Measurements from ENCODE around the gene GALNT3. TPM values are rescaled to one million over a fixed set of nuclear protein-coding genes. Genes with fewer than 3 reads are reported as not detected.

GALNT3 gene
- total and polyA plus RNA-seq, 7 experiments from 2014 or later, result 2.5 to 20.3 (median 3.7) TPM; not detected in 2

- DNase-seq (no peak), ATAC-seq (peak; percentile 45)
- Histone ChIP-seq H3K27me3 (ENCODE audit: control insufficient read depth in 2 of 2, insufficient read depth in 2 of 2, low read length in 2 of 2) (no peaks in the 10 kb centered on the region), H3K27ac (ENCODE audit: low read depth, low read length) (no peak overlapping the region), H3K36me3 (ENCODE audit: control insufficient read depth in 2 of 3, insufficient read depth in 3 of 3, low read length in 3 of 3) (no peaks in the 10 kb centered on the region), H3K4me3 (ENCODE audit: low read length) (no peak overlapping the region), H3K9me3 (ENCODE audit: control insufficient read depth in 2 of 3, low read length in 3 of 3) (no peaks in the 10 kb centered on the region), H3K4me1 (ENCODE audit: control insufficient read depth in 2 of 2, insufficient read depth in 2 of 2, low read length in 2 of 2) (no peaks in the 10 kb centered on the region)
- H3K4me3 Mint-ChIP-seq, result no peak overlapping the region
- H3K9me3 Mint-ChIP-seq, result no peaks in the 10 kb centered on the region
- H3K36me3 Mint-ChIP-seq, result peaks cover 0 to 24% (median 21%) of the 10 kb centered on the region in 5 donors
- H3K27ac Mint-ChIP-seq, result no peak overlapping the region
- H3K4me1 Mint-ChIP-seq, result no peaks in the 10 kb centered on the region
- intact Hi-C loops (cut with micrococcal nuclease), result no loop called here
- ChIA-PET CTCF (no interaction called here), POLR2A (no interaction called here)
- peaks cover 0 to 8% (median 0%) of the 10 kb centered on the region in 5 donors for H3K27me3 Mint-ChIP-seq
Observed at GRCh38 chr2:165815299-165816141, 21.5 kb upstream of the GALNT3 start.

DNA sequence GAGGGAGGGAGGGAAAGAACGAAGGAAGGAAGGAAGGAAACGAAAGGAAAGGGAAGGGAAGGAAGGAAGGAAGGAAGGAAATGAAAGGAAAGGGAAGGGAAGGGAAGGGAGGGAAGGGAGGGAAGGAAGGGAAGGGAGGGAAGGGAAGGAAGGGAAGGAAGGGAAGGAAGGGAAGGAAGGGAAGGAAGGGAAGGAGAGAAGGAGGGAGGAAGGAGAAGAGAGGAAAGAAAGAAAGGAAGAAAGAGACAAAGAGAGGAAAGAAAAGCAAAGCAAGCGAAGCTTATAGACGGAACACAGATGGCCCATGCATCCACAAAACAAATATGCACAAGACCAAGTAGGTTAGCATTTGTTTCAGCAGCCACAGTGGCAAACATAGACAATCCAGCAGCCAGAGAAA, 20.4 kb upstream of the GALNT3 start:
- H3K4me1 ChIP-seq (ENCODE audit: control insufficient read depth in 2 of 2, insufficient read depth in 2 of 2, low read length in 2 of 2), result no peaks in the 10 kb centered on the region
- ATAC-seq (no peak), DNase-seq (no peak)
- H3K9me3 ChIP-seq (ENCODE audit: control insufficient read depth in 2 of 3, low read length in 3 of 3), result no peaks in the 10 kb centered on the region
- H3K4me1 Mint-ChIP-seq, result no peaks in the 10 kb centered on the region
- intact Hi-C loops (cut with micrococcal nuclease), result no loop called here
- H3K27ac Mint-ChIP-seq, result no peak overlapping the region
- no peaks in the 10 kb centered on the region for H3K36me3 ChIP-seq (ENCODE audit: control insufficient read depth in 2 of 3, insufficient read depth in 3 of 3, low read length in 3 of 3)
- no peak overlapping the region for H3K4me3 ChIP-seq (ENCODE audit: low read length)
- H3K36me3 Mint-ChIP-seq, result peaks cover 0 to 24% (median 21%) of the 10 kb centered on the region in 5 donors
- ChIA-PET CTCF (interaction anchor here (0.6 kb wide), 1 partner anchor 825 kb away, joined by 3 read pairs; no protein-coding TSS in a partner anchor), POLR2A (no interaction called here)
- H3K27ac ChIP-seq (ENCODE audit: low read depth, low read length), result no peak overlapping the region
- no peaks in the 10 kb centered on the region for H3K9me3 Mint-ChIP-seq
- peaks cover 0 to 6% (median 0%) of the 10 kb centered on the region in 5 donors for H3K27me3 Mint-ChIP-seq
- no peak overlapping the region for H3K4me3 Mint-ChIP-seq
- no peaks in the 10 kb centered on the region for H3K27me3 ChIP-seq (ENCODE audit: control insufficient read depth in 2 of 2, insufficient read depth in 2 of 2, low read length in 2 of 2)

GRCh38 chr2:165811592-165812370, 17.7 kb upstream of the GALNT3 start:
- Histone ChIP-seq H3K4me1 (ENCODE audit: control insufficient read depth in 2 of 2, insufficient read depth in 2 of 2, low read length in 2 of 2) (no peaks in the 10 kb centered on the region), H3K9me3 (ENCODE audit: control insufficient read depth in 2 of 3, low read length in 3 of 3) (no peaks in the 10 kb centered on the region), H3K4me3 (ENCODE audit: low read length) (no peak overlapping the region), H3K27ac (ENCODE audit: low read depth, low read length) (no peak overlapping the region), H3K27me3 (ENCODE audit: control insufficient read depth in 2 of 2, insufficient read depth in 2 of 2, low read length in 2 of 2) (no peaks in the 10 kb centered on the region), H3K36me3 (ENCODE audit: control insufficient read depth in 2 of 3, insufficient read depth in 3 of 3, low read length in 3 of 3) (no peaks in the 10 kb centered on the region)
- Mint-ChIP-seq H3K27ac (no peak overlapping the region), H3K9me3 (no peaks in the 10 kb centered on the region), H3K4me1 (no peaks in the 10 kb centered on the region), H3K27me3 (peaks cover 0 to 2% (median 0%) of the 10 kb centered on the region in 5 donors), H3K4me3 (no peak overlapping the region), H3K36me3 (peaks cover 0 to 23% (median 14%) of the 10 kb centered on the region in 5 donors)
- POLR2A ChIA-PET, result no interaction called here
- intact Hi-C loops (cut with micrococcal nuclease), result no loop called here
- ATAC-seq, result no peak
- CTCF ChIA-PET, result no interaction called here
- DNase-seq, result no peak

- H3K9me3 ChIP-seq (ENCODE audit: control insufficient read depth in 2 of 3, low read length in 3 of 3), result no peaks in the 10 kb centered on the region
- H3K4me3 Mint-ChIP-seq, result no peak overlapping the region
- ATAC-seq, result no peak
Observed at GRCh38 chr2:165810418-165810817, 16.4 kb upstream of the GALNT3 start.

GRCh38 chr2:165804719-165805118, 10.7 kb upstream of the GALNT3 start:
- no peak overlapping the region for H3K4me3 Mint-ChIP-seq
- no peak overlapping the region for H3K27ac Mint-ChIP-seq
- H3K9me3 Mint-ChIP-seq, result peaks cover 0 to 6% (median 0%) of the 10 kb centered on the region in 11 donors
- intact Hi-C loops (cut with micrococcal nuclease), result no loop called here
- no peak for ATAC-seq
- peaks cover 0 to 2% (median 0%) of the 10 kb centered on the region in 7 donors for H3K4me1 Mint-ChIP-seq
- Histone ChIP-seq H3K27ac (ENCODE audit: low read depth, low read length) (no peak overlapping the region), H3K4me3 (ENCODE audit: low read length) (no peak overlapping the region), H3K9me3 (ENCODE audit: control insufficient read depth in 2 of 3, low read length in 3 of 3) (no peaks in the 10 kb centered on the region), H3K36me3 (ENCODE audit: control insufficient read depth in 2 of 3, insufficient read depth in 3 of 3, low read length in 3 of 3) (no peaks in the 10 kb centered on the region), H3K27me3 (ENCODE audit: control insufficient read depth in 2 of 2, insufficient read depth in 2 of 2, low read length in 2 of 2) (no peaks in the 10 kb centered on the region), H3K4me1 (ENCODE audit: control insufficient read depth in 2 of 2, insufficient read depth in 2 of 2, low read length in 2 of 2) (no peaks in the 10 kb centered on the region)
- ChIA-PET POLR2A (no interaction called here), CTCF (no interaction called here)
- DNase-seq, result no peak
- peaks cover 0 to 14% (median 9%) of the 10 kb centered on the region in 5 donors for H3K27me3 Mint-ChIP-seq
- peaks cover 0 to 26% (median 23%) of the 10 kb centered on the region in 5 donors for H3K36me3 Mint-ChIP-seq

More at GRCh38 chr2:165810418-165810817, 16.4 kb upstream of the GALNT3 start:
- H3K36me3 ChIP-seq (ENCODE audit: control insufficient read depth in 2 of 3, insufficient read depth in 3 of 3, low read length in 3 of 3), result no peaks in the 10 kb centered on the region
- no peaks in the 10 kb centered on the region for H3K27me3 ChIP-seq (ENCODE audit: control insufficient read depth in 2 of 2, insufficient read depth in 2 of 2, low read length in 2 of 2)
- H3K9me3 Mint-ChIP-seq, result no peaks in the 10 kb centered on the region
- no peak overlapping the region for H3K27ac ChIP-seq (ENCODE audit: low read depth, low read length)
- DNase-seq, result no peak
- no peaks in the 10 kb centered on the region for H3K4me1 ChIP-seq (ENCODE audit: control insufficient read depth in 2 of 2, insufficient read depth in 2 of 2, low read length in 2 of 2)
- ChIA-PET CTCF (no interaction called here), POLR2A (no interaction called here)
- peaks cover 0 to 2% (median 0%) of the 10 kb centered on the region in 5 donors for H3K27me3 Mint-ChIP-seq
- intact Hi-C loops (cut with micrococcal nuclease), result no loop called here
- H3K4me3 ChIP-seq (ENCODE audit: low read length), result no peak overlapping the region
- no peaks in the 10 kb centered on the region for H3K4me1 Mint-ChIP-seq
- no peak overlapping the region for H3K27ac Mint-ChIP-seq
- peaks cover 0 to 21% (median 11%) of the 10 kb centered on the region in 5 donors for H3K36me3 Mint-ChIP-seq

DNA sequence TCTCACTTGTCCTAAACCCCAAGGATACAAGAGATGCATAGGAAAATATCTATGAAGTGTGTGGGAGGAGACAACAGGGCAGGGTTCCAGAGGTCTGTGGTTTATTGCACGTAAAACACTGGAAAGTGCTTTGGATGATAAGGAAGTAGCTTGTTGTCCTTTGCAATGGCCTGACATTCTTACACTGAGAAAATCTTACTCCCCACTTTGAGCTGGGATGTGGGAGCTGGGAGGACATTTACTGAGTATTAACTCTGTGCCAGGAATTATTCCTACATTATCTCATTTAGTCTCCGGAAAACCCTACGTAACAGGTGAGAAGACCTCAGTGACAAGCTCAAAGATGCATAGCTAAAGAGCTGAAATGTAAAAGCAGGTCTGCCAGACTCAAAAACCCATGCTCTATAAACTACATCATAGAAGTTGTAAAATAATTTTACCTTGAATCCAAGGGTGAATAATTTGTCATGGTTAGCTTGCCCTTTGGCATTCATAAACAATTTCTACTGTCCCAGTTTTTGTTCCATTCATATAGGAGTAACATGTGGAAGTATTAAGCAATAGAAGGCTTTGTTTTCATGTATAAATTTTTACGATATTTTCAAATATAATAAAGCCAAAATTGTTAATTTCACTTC, 9.2 kb upstream of the GALNT3 start:
- H3K36me3 ChIP-seq (ENCODE audit: control insufficient read depth in 2 of 3, insufficient read depth in 3 of 3, low read length in 3 of 3), result no peaks in the 10 kb centered on the region
- peaks cover 0 to 16% (median 11%) of the 10 kb centered on the region in 5 donors for H3K27me3 Mint-ChIP-seq
- H3K4me3 Mint-ChIP-seq, result no peak overlapping the region
- H3K36me3 Mint-ChIP-seq, result peaks cover 0 to 27% (median 21%) of the 10 kb centered on the region in 5 donors
- no peaks in the 10 kb centered on the region for H3K27me3 ChIP-seq (ENCODE audit: control insufficient read depth in 2 of 2, insufficient read depth in 2 of 2, low read length in 2 of 2)
- ChIA-PET POLR2A (no interaction called here), CTCF (no interaction called here)
- no peak overlapping the region for H3K27ac ChIP-seq (ENCODE audit: low read depth, low read length)
- intact Hi-C loops (cut with micrococcal nuclease), result no loop called here
- H3K27ac Mint-ChIP-seq, result no peak overlapping the region
- no peaks in the 10 kb centered on the region for H3K9me3 ChIP-seq (ENCODE audit: control insufficient read depth in 2 of 3, low read length in 3 of 3)
- DNase-seq, result no peak
- no peaks in the 10 kb centered on the region for H3K4me1 ChIP-seq (ENCODE audit: control insufficient read depth in 2 of 2, insufficient read depth in 2 of 2, low read length in 2 of 2)
- no peak for ATAC-seq
- no peak overlapping the region for H3K4me3 ChIP-seq (ENCODE audit: low read length)
- H3K4me1 Mint-ChIP-seq, result peaks cover 0 to 2% (median 0%) of the 10 kb centered on the region in 7 donors
- H3K9me3 Mint-ChIP-seq, result peaks cover 0 to 6% (median 0%) of the 10 kb centered on the region in 11 donors

Measured in naive thymus-derived CD4-positive, alpha-beta T cell (primary cell).